Adipocyte (in vitro differentiated cells): Measurements from ENCODE around the gene UQCC2.

Source experiments
- DNase-seq: peaks from one replicate; pipeline ENCODE4 v3.0.0-alpha.2; 2015; ENCODE audit warnings: low read depth
- H3K27me3 ChIP-seq: replicated peaks from 2 replicates; pipeline ENCODE4 v1.7.0; 2013; ENCODE audit warnings: mild to moderate bottlenecking, low read length, moderate library complexity; ENCODE audit not compliant: control insufficient read depth, insufficient read depth
- H3K36me3 ChIP-seq: 2 replicates; pipeline ENCODE4 v1.7.0; 2013; ENCODE audit warnings: low read length, mild to moderate bottlenecking, moderate library complexity; ENCODE audit not compliant: control insufficient read depth, insufficient read depth, severe bottlenecking
- H3K4me1 ChIP-seq: 2 replicates; pipeline ENCODE4 v1.7.0; 2013; ENCODE audit warnings: mild to moderate bottlenecking, low read length, moderate library complexity; ENCODE audit not compliant: control insufficient read depth, insufficient read depth
- H3K4me3 ChIP-seq: 2 replicates; pipeline ENCODE4 v1.7.0; 2013; ENCODE audit warnings: mild to moderate bottlenecking, low read length, moderate library complexity
- H3K9ac ChIP-seq: 2 replicates; pipeline ENCODE4 v1.7.0; 2013; ENCODE audit warnings: mild to moderate bottlenecking, low read length, moderate library complexity
- H3K9me3 ChIP-seq: 2 replicates; pipeline ENCODE4 v1.7.0; 2013; ENCODE audit warnings: mild to moderate bottlenecking, low read length, moderate library complexity; ENCODE audit not compliant: control insufficient read depth

Gene UQCC2

DNA sequence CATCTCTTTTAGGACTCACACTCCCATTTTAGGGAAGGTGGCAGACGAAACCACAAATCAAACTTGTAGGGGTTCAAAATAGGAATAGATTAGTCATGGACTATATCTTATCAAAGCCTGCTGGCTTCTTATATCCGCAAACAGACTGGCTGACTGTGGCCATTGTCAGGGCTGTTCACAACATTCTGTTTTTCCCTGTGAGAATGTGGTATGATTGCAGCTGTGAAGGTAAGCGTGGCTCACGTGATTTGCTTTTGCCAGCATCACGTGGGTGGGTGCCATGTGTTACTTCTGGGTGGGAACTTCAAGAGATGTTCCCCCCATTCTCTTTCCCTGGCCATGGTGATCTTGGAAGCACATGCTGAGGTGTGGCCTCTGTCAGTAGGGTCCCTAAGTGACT is 29.3 kb upstream of the UQCC2 start:
- no peak overlapping the region for H3K9ac ChIP-seq
- no peak for DNase-seq
- peaks cover 29% of the 10 kb centered on the region for H3K27me3 ChIP-seq
- peaks cover 13% of the 10 kb centered on the region for H3K4me1 ChIP-seq
- H3K4me3 ChIP-seq, result no peak overlapping the region
- no peaks in the 10 kb centered on the region for H3K9me3 ChIP-seq
- no peaks in the 10 kb centered on the region for H3K36me3 ChIP-seq

DNA sequence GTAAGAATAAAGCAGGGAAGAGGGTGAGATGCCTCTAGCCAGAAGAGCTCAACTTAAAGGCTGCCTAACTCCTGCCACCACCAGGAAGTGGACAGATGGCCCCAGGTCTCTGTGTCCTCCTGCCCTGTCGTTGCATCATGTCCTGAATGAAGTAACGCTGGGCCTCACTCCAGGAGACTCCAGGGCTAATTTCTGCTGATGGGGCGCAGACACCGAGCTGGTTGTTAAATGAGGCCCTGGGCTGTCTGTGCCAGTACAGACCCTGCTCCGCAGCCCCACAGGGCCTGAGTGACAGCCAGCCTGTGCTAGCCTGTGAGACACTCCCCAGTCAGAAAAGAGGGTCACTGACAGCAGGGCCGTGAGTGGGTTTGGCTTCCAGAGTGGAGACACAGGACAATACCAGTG is 28.7 kb upstream of the UQCC2 start:
- Histone ChIP-seq H3K36me3 (no peaks in the 10 kb centered on the region), H3K9me3 (no peaks in the 10 kb centered on the region), H3K9ac (no peak overlapping the region), H3K4me3 (no peak overlapping the region), H3K4me1 (peaks cover 9% of the 10 kb centered on the region), H3K27me3 (peaks cover 29% of the 10 kb centered on the region)
- DNase-seq, result peak; percentile 42

DNA sequence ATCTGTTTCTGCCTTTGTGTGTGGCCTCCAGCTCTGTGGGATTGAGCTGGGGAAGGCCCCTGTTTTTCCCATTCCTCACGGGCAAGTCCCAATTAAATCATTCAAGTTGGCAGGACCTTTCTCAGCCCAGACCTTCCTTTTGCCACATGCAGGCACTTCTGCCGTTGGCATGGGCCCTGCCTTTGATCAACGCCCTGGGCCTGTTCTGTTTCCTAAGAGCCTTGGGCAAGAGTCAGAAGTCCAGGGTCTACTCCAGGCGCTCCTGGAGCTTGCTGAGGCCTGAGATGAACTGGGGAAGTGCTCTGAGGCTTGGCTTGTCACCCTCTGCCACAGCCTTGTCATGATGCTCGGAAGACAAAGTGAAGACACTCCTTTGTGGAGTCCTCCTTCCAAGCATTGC is 28.1 kb upstream of the UQCC2 start:
- no peak overlapping the region for H3K9ac ChIP-seq
- DNase-seq, result no peak

DNA sequence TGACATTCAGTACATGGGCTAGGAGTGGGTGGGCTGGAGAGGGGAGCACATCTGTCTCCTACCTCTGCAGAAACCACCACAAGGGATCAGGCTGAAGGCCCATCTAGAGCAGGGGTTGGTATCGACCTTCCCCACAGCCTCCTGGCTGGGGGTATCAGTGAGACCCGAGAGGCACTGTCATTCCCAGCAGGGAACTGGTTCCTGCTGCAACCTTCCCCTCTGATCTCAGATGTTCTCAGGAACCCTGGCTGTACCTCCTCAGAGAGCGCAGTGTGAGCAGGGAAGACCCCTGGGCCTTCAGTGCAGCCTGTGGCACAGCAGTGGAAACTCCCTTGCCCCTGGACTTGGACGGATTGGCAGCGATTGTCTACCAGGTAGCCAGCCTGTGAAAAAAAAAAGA is 27.4 kb upstream of the UQCC2 start:
- Histone ChIP-seq H3K9me3 (no peaks in the 10 kb centered on the region), H3K9ac (no peak overlapping the region), H3K27me3 (peaks cover 25% of the 10 kb centered on the region), H3K4me3 (no peak overlapping the region), H3K36me3 (no peaks in the 10 kb centered on the region), H3K4me1 (peaks cover 9% of the 10 kb centered on the region)
- no peak for DNase-seq

More for the DNA sequence above, 28.1 kb upstream of the UQCC2 start:
- Histone ChIP-seq H3K4me1 (peaks cover 9% of the 10 kb centered on the region), H3K4me3 (no peak overlapping the region), H3K27me3 (peaks cover 29% of the 10 kb centered on the region), H3K9me3 (no peaks in the 10 kb centered on the region), H3K36me3 (no peaks in the 10 kb centered on the region)

DNA sequence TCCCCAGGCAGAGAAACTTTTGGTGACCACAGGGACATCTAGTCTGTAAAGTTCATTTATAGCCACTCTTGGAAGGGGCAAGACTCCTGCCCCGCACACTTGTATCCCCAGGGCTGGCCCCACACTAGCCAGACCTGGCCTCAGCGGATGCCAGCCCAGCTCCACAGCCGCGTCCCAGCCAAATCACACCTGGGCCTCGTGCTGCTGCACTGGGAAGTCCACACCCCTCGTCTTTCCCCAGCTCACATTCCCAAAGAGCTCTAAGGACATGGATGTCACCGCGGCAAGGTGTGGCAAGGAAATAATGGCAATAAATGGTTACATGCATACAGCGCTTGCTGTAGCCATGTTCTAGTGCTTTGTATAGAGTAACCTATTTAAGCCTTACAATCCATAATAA is 26.7 kb upstream of the UQCC2 start:
- no peak for DNase-seq
- no peaks in the 10 kb centered on the region for H3K9me3 ChIP-seq
- no peak overlapping the region for H3K4me3 ChIP-seq
- H3K9ac ChIP-seq, result no peak overlapping the region
- peaks cover 18% of the 10 kb centered on the region for H3K27me3 ChIP-seq
- no peaks in the 10 kb centered on the region for H3K36me3 ChIP-seq
- peaks cover 9% of the 10 kb centered on the region for H3K4me1 ChIP-seq

DNA sequence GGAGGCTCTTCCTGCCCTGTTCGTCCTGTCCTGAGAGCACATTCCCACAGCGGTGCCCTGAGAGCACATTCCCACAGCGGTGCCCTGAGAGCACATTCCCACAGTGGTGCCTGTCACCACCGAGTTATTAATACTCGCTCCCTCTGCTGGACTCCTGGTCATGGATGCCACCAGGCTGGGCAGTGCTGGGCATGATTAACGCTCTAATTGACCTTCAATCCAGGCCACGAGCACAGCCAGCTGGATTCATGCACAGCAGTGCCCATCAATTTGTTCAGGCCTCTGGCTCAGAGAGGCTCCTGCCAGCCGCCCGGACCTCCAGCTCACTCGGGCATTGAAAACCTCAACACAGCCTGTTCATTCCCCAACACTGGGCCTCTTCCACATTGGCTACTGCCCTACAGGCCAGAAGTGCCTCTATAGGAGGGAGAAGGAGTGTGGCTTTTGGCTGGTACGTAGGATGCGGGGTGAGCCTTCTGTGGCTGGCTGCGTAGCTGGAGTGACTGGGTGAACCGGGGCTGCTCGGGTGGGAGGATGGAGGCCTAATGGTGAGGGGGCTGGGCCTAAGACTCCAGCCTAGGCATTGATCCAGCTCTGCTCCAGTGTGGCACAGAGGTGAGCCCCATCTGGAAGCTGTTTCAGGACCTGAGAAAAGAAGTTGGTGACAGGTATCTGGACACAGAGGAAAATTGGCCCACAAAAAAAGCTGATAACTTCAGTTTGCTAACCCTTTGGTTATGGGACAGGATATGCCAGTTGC is 25.9 kb upstream of the UQCC2 start:
- Histone ChIP-seq H3K9me3 (no peaks in the 10 kb centered on the region), H3K27me3 (peaks cover 16% of the 10 kb centered on the region), H3K4me1 (peaks cover 9% of the 10 kb centered on the region), H3K9ac (no peak overlapping the region), H3K36me3 (no peaks in the 10 kb centered on the region), H3K4me3 (no peak overlapping the region)
- DNase-seq, result no peak

DNA sequence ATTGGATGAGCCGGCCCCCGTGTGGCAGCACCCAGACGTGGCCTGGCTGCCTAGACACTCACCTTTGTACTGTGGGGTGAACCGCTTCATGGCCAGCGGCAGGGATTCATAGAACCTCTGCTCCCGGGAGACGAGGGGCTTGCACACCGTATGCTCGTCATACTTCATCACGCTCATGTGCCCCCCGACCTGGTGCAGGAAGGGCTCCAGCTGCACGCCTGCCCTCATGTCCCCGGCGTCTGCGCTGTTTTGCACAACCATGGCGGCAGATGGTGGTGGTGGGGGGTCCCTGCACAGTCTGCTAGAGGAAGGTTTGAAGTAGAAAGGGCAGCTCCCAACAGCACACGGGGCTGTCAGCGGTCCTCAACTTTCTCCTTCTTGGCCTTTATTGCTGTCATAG is 23.7 kb upstream of the UQCC2 start:
- DNase-seq, result no peak
- peaks cover 14% of the 10 kb centered on the region for H3K27me3 ChIP-seq
- no peak overlapping the region for H3K4me3 ChIP-seq
- H3K9ac ChIP-seq, result no peak overlapping the region
- H3K4me1 ChIP-seq, result peaks cover 5% of the 10 kb centered on the region
- no peaks in the 10 kb centered on the region for H3K9me3 ChIP-seq
- no peaks in the 10 kb centered on the region for H3K36me3 ChIP-seq

DNA sequence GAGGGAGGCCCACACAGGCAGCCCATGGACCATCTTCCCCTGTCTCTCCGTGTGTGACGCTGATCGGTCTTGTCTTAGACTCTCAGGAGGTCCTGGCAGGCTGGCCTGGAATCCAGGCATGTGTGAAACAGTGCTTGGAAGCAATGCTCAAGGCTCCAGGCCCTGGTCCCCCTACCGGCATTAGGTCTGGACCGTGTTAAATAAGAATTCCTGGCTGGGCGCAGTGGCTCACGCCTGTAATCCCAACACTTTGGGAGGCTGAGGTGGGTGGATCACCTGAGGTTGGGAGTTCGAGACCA is 22.2 kb upstream of the UQCC2 start:
- no peaks in the 10 kb centered on the region for H3K4me1 ChIP-seq
- peaks cover 21% of the 10 kb centered on the region for H3K27me3 ChIP-seq
- no peaks in the 10 kb centered on the region for H3K9me3 ChIP-seq
- no peak overlapping the region for H3K9ac ChIP-seq
- DNase-seq, result no peak
- H3K36me3 ChIP-seq, result no peaks in the 10 kb centered on the region
- no peak overlapping the region for H3K4me3 ChIP-seq

DNA sequence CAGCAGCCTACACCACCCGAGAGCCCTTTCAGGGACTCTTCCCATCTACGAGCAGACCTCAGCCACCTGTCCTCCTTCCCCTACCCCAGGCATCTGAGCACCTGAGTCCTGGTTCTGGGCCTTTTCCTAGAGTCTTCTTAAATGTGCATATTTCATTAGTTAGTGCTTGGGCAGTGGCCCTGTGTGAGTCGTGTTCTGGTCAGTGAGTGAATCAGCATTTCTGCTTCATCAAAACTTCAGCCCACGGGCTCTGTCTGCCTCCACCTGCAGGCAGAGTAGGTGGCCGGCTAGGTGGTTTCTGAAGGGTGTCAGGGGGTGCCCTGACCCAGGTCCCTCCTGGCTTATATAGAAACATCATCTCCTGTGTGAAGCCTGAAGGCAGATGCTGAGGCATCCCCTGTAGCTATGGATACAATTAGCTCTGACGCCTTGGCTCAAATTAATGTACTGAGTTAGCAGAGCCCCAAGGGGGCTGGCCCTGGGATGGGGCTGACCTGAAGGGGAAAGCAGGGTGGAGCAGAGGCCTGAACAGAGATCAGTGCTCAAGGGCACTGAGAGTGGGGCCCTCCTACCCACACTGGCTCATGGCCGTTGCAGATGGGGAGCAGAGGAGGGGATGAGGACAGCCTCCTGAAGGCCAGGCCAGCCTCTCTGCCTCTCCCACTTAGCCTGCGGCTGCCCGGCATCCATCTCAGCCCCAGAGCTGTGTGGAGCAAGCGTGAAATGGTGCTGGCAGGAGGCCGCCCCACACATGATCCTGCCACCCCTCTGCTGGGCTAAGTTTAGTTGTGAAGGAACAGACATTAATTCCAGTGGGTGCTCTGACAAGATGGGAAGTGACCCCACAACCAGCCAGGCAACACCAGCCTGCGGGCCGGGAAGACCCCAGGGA is 21.6 kb upstream of the UQCC2 start:
- Histone ChIP-seq H3K36me3 (no peaks in the 10 kb centered on the region), H3K4me1 (no peaks in the 10 kb centered on the region), H3K27me3 (peaks cover 24% of the 10 kb centered on the region), H3K9ac (no peak overlapping the region), H3K9me3 (no peaks in the 10 kb centered on the region), H3K4me3 (no peak overlapping the region)
- DNase-seq, result peak; percentile 24

DNA sequence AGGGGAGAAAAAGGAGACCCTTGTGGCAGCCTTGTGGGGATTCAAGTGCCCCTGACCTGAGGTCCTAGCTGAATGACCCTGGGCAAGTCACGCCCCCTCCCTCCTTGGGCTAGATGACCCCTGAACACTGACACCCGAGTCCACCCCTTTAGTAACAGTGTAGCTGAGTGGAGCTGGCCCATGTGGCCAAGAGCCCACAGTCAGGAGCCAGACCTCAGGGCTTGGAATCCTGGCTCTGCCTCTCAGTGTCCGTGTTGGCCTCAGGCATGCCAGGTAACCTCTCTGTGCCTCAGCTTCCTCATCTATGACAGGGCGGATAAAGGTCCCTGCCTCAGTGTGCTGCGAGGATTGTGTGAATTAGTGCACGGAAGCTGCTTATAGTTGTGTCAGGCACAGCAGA is 20.9 kb upstream of the UQCC2 start:
- H3K9ac ChIP-seq, result no peak overlapping the region
- no peaks in the 10 kb centered on the region for H3K4me1 ChIP-seq
- H3K36me3 ChIP-seq, result no peaks in the 10 kb centered on the region
- no peak overlapping the region for H3K4me3 ChIP-seq
- no peaks in the 10 kb centered on the region for H3K9me3 ChIP-seq
- peaks cover 31% of the 10 kb centered on the region for H3K27me3 ChIP-seq
- no peak for DNase-seq

DNA sequence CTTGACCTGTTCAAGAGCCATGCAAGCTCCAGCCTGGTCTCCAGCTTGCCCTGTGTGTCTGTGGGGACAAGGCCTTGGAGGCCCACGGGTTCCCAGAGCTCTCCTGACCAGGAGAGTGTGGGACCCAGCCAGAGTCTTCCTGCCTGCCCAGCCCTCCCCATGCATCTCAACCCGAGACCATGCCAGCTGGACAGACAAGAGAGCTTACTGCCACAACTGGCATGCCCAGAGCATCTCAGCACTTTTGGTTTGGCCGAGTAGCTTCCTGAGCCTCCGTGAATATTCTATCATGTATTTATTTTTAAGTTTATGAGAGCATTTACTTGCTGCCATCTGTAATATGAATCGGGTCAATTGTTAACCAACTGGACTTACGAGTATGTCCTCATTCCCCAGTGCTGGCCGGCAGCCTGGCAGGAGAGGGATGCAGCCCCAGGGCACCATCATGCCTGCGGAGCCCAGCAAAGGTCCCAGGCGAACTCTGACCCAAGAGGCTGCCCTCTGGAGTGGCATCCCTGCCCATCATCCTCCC is 20.3 kb upstream of the UQCC2 start:
- H3K4me1 ChIP-seq, result no peaks in the 10 kb centered on the region

More for the DNA sequence above, 20.3 kb upstream of the UQCC2 start:
- H3K27me3 ChIP-seq, result peaks cover 37% of the 10 kb centered on the region
- H3K9me3 ChIP-seq, result no peaks in the 10 kb centered on the region
- H3K9ac ChIP-seq, result no peak overlapping the region
- no peak overlapping the region for H3K4me3 ChIP-seq
- no peak for DNase-seq
- H3K36me3 ChIP-seq, result no peaks in the 10 kb centered on the region
